GM19099 (cell line): ENCODE data around the gene TBRG1.

Source experiments
- POLR2A ChIP-seq: IDR thresholded peaks from 3 replicates; pipeline ENCODE4 v1.6.1; 2011; ENCODE audit warnings: low read depth; ENCODE audit not compliant: insufficient read length; ENCODE audit errors: extremely low read depth

The TBRG1 gene

DNA sequence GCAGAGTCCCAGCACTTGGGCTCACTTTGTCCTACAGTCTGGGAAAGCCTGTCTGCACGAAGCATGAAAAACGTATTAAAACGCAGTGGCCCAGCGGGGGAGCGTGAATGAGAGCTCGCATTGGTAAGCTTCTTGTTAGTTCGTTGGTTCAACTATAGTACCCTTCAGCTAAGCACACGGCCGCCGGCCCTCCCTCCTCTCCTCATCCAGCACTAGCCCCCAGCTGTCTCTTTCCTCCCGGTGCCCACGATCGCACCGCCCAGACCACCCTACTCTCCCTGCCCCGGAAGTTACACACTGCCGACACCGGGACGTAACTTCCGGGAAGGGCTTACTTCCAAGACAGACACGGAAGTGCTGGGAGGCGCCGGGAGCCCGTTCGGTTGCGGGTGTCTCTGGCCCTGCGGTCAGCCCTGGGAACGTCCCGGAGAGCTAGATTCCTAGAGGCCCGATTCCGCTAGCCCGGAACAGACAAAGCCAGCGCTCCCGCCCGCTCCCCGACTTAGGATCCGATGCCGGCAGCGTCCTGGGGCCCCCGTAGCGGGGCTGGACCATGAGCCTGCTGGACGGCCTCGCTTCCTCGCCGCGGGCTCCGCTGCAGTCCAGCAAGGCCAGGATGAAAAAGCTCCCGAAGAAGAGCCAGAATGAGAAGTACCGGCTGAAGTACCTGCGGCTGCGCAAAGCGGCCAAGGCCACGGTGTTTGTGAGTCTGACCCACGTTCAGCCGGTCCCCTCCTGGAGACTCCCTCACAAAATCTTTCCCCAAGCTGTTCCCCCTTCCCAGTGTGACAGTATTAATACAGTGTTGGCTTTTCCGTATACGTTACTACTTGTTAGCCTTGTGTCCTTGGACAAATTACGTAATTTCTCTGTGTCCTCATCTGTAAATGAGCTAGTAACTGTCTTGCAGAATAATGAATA is at the start of gene TBRG1:
Gene TBRG1, plus strand, starts transcription at position 334 of the 921 bp plus-strand sequence. Its CDS starts 220 bp downstream, at position 554.
- peak; percentile 96 for TF ChIP-seq POLR2A

DNA sequence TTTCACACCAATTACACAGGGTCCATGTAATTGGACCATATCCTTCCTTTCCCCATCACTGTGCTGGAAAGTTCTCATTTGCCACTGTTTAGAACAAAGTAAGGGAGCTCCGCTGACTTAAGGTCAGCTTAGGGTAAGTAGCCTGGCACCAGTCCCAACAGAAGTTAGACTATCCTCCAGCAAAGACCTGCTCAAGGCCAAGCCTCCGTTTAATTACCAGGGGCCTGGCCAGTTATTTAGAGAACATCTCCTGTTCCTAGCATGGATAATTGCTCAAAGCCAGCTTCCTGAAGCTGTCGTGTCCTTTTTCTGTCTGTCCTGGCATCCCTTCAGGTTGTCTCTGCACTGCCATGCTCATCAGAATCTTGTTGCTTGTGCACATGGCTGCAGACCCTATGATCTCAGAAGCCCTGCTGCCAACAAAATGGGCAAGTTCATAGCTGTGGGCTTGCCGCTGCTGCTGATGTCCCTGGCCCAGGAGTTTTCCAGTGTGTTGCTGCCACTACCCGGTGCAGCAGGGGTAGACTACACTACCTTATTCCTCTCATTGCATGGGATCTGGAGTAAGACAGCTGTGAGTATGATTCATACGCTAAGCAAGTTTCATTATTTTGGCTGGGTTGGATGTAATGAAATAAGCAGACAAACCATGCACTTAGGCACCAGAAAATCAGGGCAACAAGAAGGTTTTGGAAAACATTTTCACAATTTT is 44.8 kb upstream of the TBRG1 start:
- TF ChIP-seq POLR2A, result no peak

DNA sequence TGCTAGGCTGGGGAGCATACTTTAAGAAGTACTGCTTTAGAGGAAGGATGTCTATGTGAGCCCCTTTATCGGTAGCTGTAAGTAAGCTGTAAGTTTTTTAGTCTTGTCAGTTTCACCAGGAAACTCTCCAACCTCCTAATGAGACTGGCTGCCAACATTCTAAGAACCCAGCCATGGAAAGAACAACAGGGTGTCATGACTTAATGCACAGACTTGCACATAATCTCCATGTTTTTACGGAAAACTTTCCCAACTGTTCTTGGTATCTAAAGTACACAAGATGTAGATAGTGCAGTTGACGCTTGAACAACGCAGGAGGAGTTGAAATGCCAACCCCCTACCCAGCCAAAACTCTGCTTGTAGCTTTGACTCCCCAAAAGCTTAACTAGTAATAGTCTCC is 43.9 kb upstream of the TBRG1 start:
- TF ChIP-seq POLR2A, result no peak

DNA sequence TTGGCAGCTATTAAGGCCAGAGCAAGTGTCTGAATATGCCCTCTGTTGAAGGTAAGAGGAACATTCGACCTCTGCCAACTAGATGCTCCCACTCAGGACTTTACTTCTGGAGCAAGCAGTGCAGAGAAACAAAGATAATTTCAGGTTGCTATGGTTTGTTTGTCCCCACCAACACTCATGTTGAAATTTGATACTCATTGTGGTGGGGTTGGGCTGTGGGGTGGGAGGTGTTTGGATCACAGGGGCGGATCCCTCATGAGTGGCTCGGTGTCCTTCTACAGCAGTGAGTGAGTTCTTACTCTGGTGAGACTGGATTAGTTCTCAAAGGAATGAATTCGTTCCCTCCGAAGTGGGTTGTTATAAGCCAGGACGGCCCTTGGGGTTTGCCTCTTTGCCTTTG is 40.8 kb upstream of the TBRG1 start:
- TF ChIP-seq POLR2A, result no peak

DNA sequence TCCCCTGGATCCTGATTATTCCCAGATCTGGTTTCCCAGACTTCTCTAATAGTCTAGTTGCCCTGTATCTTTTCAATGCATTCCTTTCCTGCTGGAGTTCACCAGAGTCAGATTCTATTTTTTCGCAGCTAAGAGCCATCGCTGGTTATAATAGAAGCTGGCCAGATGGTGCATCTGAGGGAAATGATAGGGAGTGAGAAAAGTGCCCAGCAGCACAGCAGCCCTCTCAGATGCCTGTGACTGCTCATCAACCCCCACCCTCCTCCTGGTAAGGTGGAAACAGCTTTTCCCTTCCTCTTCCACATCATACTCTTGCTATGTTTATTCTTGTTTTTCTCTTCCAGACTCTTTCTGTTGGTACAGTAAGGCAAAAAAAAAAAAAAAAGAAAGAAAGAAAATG is 40.1 kb upstream of the TBRG1 start:
- no peak for TF ChIP-seq POLR2A

DNA sequence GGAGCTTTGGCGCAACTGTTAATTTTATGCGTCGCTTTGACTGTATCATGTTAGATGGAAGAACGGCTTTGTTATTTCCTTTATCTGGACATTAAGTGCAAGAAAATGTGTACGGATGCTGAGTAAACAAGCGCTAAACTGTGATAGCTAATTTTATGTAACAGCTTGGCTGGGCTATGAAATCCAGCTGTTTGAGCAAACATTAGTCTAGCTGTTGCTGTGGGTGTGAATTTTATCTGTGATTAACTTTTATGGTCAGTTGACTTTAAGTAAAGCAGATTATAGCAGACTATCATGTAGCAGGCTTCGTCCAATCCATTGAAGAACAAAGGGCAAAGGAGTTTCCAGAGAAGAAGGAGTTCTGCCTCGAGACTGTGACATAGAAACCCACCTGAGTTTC is 38.9 kb upstream of the TBRG1 start:
- no peak for TF ChIP-seq POLR2A

GRCh38 chr11:124584681-124585372 is 37.8 kb upstream of the TBRG1 start:
- no peak for TF ChIP-seq POLR2A

- TF ChIP-seq POLR2A, result no peak
These were observed 36.3 kb upstream of the TBRG1 start for GRCh38 chr11:124586238-124586860.

DNA sequence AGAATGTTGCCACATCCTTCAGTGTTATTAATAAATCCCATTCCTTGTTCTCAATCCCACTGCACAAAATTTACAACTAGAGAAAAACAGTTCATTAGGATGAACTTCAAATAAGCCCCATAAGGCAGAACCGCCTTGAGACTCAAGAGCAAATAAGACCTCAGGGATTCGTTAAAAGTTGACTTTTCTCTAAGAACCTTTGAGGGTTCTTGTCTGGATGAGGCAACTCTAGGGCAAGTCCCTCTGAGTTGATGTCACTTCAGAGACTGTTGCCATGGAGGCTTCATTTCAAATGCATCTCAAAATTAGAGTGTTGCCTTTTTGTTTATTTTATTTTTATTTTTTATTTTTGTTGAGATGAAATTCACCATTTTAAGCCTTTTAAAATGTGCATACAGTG is 31.2 kb upstream of the TBRG1 start:
- no peak for TF ChIP-seq POLR2A

- TF ChIP-seq POLR2A, result no peak
These were observed 30.0 kb upstream of the TBRG1 start for GRCh38 chr11:124592627-124593026.

DNA sequence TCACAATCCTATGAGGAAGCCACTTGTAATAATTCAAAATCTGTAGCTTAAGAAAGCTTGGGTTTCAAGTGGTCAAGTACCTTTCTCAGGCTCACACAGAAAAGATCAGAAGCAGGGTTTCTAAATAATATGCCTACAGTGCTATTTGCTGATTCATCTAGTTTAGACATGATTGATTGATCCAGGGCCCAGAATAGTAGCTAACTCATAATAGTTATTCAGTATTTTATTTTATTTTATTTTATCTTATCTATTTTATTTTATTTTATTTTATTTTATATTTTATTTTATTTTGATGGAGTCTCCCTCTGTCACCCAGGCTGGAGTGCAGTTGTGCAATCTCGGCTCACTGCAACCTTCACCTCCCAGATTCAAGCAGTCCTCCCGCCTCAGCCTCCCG is 27.4 kb upstream of the TBRG1 start:
- TF ChIP-seq POLR2A, result no peak

GRCh38 chr11:124597626-124598025 is 25.0 kb upstream of the TBRG1 start:
- TF ChIP-seq POLR2A, result no peak

- no peak for TF ChIP-seq POLR2A
These were observed 21.9 kb upstream of the TBRG1 start for GRCh38 chr11:124600621-124601320.

DNA sequence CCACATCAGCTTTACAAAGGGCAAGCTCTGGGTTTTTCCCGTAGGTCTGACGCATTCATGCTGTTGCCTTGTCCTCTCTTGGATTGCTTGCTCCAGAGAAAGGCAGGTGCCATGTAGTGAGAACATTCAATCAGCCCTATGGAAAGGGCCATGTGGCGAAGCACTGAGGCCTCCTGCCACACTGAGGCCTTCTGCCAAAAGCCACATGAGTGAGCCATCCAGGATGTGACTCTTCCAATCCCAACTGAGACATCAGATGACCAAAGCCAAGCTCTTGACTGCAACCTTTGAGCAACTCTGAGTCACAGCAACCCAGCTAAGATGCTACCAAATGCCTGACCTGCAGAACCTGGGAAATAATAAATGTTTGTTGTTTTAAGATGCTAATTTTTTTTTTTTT is 20.5 kb upstream of the TBRG1 start:
- no peak for TF ChIP-seq POLR2A
